GM12878 (cell line): ENCODE measurements around the gene CDK4.
A peak's percentile ranks its signal among the peaks of the same experiment; 100 is the strongest.

Source experiments
- NR2F1 ChIP-seq: fragments of 450-650 bp; conservative IDR thresholded peaks from 2 replicates; pipeline ENCODE4 v1.6.1; 2017; ENCODE audit warnings: mild to moderate bottlenecking
- POLR2AphosphoS2 ChIP-seq: IDR thresholded peaks from 2 replicates; pipeline ENCODE4 v1.6.1; 2011; ENCODE audit warnings: low read depth, mild to moderate bottlenecking, low read length, improper control_type of control experiment, moderate library complexity

- no peak for TF ChIP-seq POLR2AphosphoS2
- peak; percentile 85 for TF ChIP-seq NR2F1
These were observed 3.6 kb upstream of the CDK4 start for GRCh38 chr12:57755454-57756372.
